ENCODE measurements around the gene RBMS2.
"Not testable (repeated sequence)": the region's sequence is repeated elsewhere in the genome, so short reads cannot be mapped to it uniquely, and the experiment has no call there.

RBMS2 gene

GRCh38 chr12:56514014-56514318, 7.7 kb upstream of the RBMS2 start:
- DNase-seq, result not testable (repeated sequence)

- DNase-seq, result no peak
These were observed 3.8 kb upstream of the RBMS2 start for GRCh38 chr12:56517854-56518253.

DNA sequence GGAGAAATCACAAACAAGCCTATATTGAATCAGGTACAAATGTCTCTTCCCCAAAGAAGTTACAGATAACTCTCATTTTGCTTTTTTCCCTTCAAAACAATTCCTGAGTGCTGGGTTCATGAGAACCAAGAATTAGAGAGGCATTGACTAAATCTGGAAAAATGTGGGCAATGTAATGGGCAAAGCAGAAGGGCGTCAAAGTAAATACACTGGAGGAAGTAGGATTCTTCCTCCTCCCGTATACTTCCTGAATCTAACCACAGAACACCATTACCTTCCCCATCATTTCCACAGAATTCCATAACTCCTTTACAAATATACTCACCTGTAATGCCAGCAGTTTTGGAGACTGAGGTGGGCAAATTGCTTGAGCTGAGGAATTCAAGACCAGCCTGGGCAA, 3.0 kb upstream of the RBMS2 start:
- no peak for DNase-seq

DNA sequence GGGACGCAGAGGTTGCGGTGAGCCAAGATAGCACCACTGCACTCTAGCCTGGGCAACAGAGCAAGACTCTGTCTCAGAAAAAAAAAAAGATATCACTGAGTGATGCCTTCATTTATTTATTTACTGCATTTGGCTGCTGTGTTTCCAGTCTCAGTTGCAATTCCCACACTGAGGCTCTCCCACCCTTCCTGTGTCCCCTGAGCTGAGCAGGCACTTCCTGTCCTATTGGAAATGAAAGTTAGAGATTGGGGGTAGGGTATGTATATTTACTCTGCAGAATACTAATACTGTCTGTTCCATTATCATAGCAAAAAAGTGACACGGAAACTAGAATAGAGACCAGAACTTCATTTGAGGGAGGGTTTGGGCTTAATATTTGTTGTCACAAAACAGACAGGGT, 1.6 kb upstream of the RBMS2 start:
- DNase-seq, result no peak

DNA sequence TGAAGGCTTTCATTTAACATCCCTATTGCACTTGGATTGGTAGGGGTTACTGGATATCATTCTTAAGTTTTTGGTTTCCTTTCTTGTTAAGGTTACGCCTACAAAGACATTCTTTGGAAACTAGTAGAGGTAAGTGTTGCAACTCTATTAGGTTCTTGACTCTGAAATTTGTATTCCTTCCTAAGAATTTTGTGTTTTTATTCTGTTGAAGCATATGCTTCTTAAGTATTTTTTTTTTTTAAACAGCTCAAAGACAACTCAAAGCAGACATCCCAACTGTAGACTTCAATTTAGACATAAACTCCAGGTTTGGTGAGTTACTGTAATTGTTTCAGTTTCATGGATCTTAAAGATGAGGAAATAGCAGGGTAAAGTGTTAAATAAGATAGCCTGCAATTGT, 1.1 kb upstream of the RBMS2 start:
- DNase-seq, result no peak

DNA sequence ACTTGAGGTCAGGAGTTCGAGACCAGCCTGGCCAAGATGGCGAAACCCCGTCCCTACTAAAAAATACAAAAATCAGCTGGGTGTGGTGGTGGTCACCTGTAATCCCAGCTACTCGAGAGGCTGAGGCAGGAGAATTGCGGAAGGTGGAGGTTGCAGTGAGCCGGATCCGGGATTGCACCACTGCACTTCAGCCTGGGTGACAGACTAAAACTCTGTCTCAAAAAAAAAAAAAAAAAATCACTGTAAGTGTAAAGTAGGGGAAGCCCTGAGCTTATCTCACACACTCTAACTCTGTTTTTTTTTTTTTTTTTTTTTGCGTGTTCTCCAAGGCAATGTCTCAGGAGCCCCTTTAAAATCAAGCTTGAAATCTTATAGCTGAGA, 421 bp upstream of the RBMS2 start:
- no peak for DNase-seq

GRCh38 chr12:56522411-56523193, 982 bp downstream of the RBMS2 start:
- DNase-seq, result peak in 3 of 51 donors; percentile 21 to 37 (median 22)

DNA sequence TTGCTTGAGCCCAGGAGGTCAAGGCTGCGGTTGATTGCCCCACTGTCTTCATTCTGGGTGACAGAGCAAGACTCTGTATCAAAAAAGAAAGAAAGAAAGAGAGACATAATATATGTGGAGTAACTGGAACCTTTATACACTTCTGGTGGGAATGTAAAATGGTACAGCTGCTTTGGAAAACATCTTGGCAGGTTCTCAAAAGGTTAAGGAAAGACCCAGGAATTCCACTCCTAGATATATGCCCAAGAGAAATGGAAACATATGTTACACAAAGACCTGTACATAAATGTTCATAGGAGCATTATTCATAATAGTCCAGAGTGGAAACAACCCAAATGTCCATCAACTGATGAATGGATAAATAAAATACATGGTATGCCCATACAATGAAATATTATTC, 7.2 kb downstream of the RBMS2 start:
- no peak for DNase-seq

GRCh38 chr12:56529656-56530055, 8.0 kb downstream of the RBMS2 start:
- DNase-seq, result no peak

DNA sequence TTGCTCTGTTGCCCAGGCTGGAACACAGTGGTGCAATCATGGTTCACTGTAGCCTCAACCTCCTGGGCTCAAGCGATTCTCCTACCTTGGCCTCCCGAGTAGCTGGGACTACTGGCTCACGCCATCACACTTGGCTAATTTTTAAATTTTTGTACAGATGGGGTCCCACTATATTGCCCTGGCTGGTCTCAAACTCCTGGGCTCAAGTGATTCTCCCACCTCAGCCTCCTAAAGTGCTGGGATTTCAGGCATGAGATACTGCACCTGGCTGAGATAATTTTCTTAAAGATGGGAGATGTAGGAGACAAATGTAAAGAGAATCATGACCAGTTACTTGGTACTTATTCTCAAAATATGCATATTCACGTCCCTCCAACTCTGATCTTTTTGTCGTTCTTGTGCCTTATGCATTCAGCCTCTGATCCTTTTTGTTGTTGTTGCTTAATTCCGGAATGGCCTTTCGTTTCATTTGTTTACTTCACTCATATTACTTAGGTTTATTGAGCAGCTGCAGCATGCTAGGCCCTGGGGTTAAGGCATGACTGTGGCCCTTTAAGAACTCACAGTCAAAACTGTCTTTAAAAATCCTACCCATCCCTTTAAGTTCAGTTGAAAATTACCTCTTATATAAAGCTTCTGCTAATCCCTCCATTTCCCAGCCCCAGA, 8.9 kb downstream of the RBMS2 start:
- DNase-seq, result no peak

- DNase-seq, result no peak
These were observed 15.9 kb downstream of the RBMS2 start for GRCh38 chr12:56537546-56537945.

DNA sequence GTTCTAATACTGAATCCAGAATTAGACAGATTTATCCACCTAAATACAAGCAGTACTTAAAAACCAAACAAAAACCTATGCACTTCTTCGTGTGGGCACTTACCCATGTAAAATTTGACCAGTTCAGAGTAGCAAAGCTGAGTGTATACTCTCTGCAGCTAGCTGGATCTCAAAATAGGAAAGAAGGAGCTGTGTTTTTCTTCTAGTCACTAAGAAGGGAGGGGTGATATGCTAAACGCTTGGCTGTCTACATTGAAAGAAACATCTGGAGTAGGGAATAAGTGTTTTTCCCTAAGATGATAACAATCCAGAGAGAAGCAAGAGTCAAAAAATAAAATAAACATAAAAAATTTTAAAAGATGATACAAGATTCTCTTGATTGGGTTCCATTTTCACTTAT, 20.0 kb downstream of the RBMS2 start:
- no peak for DNase-seq

DNA sequence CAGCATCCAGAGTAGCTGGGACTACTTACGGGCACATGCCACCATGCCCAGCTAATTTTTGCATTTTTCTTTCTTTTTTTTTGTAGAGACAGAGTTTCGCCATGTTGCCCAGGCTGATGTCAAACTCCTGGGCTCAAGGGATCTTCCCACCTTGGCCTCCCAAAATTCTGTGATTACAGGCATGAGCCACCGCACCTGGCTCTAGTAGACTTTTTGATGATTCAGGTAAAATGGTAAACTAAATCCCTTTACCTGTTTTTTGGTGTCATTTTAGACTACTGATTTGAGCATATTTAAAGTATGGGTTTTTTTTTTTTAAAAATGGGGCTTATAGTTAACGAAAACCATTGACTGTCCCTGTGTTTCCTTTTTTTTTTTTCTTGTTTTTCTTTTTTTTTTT, 20.5 kb downstream of the RBMS2 start:
- DNase-seq, result no peak

DNA sequence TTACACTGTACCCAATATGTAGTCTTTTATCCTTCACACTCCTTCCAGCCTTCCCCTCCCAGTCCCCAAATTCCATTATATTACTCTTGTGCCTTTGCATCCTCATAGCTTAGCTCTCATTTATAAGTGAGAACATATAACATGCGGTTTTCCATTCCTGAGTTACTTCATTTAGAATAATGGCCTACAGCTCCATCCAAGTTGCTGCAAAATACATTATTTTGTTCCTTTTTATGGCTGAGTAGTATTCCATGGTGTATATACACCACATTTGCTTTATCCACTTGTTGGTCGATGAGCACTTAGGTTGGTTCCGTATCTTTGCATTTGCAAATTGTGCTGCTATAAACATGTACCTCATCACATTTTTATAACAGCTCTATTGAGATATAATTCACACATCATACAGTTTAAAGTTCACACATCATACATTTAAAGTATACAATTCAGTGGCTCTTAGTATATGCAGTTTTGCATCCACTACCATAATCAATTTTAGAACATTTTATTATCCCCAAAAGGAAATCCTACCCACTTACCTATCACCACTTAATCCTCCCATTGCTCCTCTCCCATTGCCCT, 23.5 kb downstream of the RBMS2 start:
- DNase-seq, result no peak

- DNase-seq, result no peak
These were observed 25.1 kb downstream of the RBMS2 start for GRCh38 chr12:56546680-56547079.

- DNase-seq, result no peak
These were observed 29.4 kb downstream of the RBMS2 start for GRCh38 chr12:56551070-56551469.

DNA sequence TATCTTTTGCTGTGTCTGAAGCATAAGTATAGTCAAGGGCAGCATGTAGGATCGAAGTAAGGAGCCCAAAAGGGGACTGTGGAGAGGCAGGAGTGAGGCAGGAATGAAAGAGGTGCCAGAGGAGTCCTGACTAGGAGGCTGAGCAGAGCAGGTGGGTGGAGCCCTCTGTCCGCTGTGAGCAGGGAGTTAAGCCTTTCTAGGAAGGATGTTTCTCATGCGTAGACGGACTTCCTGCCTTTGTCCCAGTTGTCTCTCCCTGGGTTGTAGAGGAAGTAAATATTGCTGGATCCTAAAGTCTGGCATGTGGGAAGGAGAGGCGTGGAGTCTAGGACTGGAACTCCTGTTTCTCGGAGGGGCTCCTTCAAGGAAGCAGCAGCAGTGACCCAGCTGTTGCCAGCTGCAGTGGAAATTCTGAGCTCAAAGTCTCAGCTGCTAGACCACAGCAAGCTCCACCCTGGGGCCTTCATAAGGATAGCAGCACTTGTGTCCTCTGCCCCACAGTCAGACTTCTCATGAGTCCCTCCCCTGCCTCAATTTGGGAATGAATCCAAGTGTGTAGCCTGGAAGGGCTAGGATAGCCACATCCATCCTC, 44.0 kb downstream of the RBMS2 start:
- DNase-seq, result peak in 3 of 51 donors; percentile 0 to 4 (median 3)

DNA sequence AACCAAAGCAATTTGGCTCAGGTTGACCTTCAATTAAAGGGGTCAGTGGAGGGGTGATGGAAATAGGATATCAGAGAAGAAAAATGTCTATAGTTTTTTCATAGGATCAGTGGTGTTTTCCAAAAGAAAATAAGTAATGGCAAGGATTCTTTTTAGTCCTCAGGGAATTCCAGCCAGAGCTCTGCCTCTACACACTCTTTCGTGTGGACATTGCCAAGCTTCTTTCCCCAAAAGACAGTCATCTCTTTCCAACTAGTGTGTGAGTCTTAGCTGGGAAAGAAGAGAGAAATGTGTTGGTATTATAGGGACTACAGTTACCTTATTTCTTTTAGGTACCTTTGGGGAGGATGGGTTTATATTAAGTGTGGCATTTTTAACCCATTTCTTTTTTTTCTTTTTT, 46.5 kb downstream of the RBMS2 start:
- DNase-seq, result no peak

- DNase-seq, result no peak
These were observed 49.5 kb downstream of the RBMS2 start for GRCh38 chr12:56571121-56571520.

GRCh38 chr12:56572288-56572687, 50.7 kb downstream of the RBMS2 start:
- no peak for DNase-seq

GRCh38 chr12:56574210-56574609, 52.6 kb downstream of the RBMS2 start:
- no peak for DNase-seq

- not testable (repeated sequence) for DNase-seq
These were observed 55.6 kb downstream of the RBMS2 start for GRCh38 chr12:56577248-56577647.
